Thymus (tissue), 11 donors: Measurements from ENCODE around the gene ATP11A. TPM values are rescaled to one million over a fixed set of nuclear protein-coding genes. Genes with fewer than 3 reads are reported as not detected.

Experiments
- DNase-seq, 9 donors: peaks; one replicate each; pipeline ENCODE4 v3.0.0-alpha.2; 2013; ENCODE audit warnings: low spot score in 9 of 9, low read depth in 6 of 9, missing footprints in 1 of 9
- H3K27ac ChIP-seq, 2 donors: one replicate each; pipeline ENCODE4 v1.5.1; 2013; ENCODE audit warnings: control low read depth in 1 of 2, low read depth in 1 of 2, low read length in 1 of 2, mild to moderate bottlenecking in 1 of 2, moderate library complexity in 1 of 2
- H3K27me3 ChIP-seq, 2 donors: one replicate each; pipeline ENCODE4 v1.5.1; 2013; ENCODE audit warnings: low read length in 1 of 2; ENCODE audit not compliant: control insufficient read depth in 2 of 2, insufficient read depth in 1 of 2
- H3K36me3 ChIP-seq, 2 donors: one replicate each; pipeline ENCODE4 v1.5.1; 2013; ENCODE audit warnings: low read length in 1 of 2, mild to moderate bottlenecking in 1 of 2, moderate library complexity in 1 of 2; ENCODE audit not compliant: control insufficient read depth in 2 of 2, insufficient read depth in 2 of 2
- H3K4me1 ChIP-seq, 2 donors: one replicate each; pipeline ENCODE4 v1.5.1; 2013; ENCODE audit warnings: low read length in 2 of 2; ENCODE audit not compliant: control insufficient read depth in 2 of 2, insufficient read depth in 2 of 2
- H3K4me3 ChIP-seq, 2 donors: one replicate each; pipeline ENCODE4 v1.5.1; 2013; ENCODE audit warnings: low read length in 2 of 2, control low read depth in 1 of 2, mild to moderate bottlenecking in 1 of 2
- H3K9me3 ChIP-seq, 2 donors: one replicate each; pipeline ENCODE4 v1.5.1; 2013; ENCODE audit warnings: low read length in 1 of 2, mild to moderate bottlenecking in 1 of 2; ENCODE audit not compliant: control insufficient read depth in 2 of 2, insufficient read depth in 1 of 2
- WGBS: extraction: QIAGEN DNeasy Blood & Tissue Kit; methylation state at CpG from one replicate; pipeline ENCODE4 v1.1.7; 2013; 5-methylcytosine and 5-hydroxymethylcytosine counted together
- polyA plus RNA-seq: library from polyadenylated mRNA; stranded (reverse); fragments of 200-250 nt; gene quantifications from one replicate; pipeline ENCODE4 v1.2.3, GENCODE V29; 2013
- total RNA-seq: library from RNA; stranded (reverse); fragments of 120-200 nt; gene quantifications from one replicate; pipeline ENCODE4 v1.2.4, GENCODE V29; 2013
- donor health status: healthy.

Gene ATP11A
- total and polyA plus RNA-seq, 2 donors = 7.1 to 7.2 TPM

GRCh38 chr13:112718318-112718717, 28.5 kb downstream of the ATP11A start:
- peaks cover 0 to 12% of the 10 kb centered on the region in 2 donors for H3K9me3 ChIP-seq
- WGBS = 97% methylated on average over 9 of the region's 9 CpGs
- H3K4me3 ChIP-seq = no peak overlapping the region
- no peak overlapping the region for H3K27ac ChIP-seq
- H3K4me1 ChIP-seq = peaks cover 0 to 13% of the 10 kb centered on the region in 2 donors
- H3K27me3 ChIP-seq = no peaks in the 10 kb centered on the region
- DNase-seq = no peak
- no peaks in the 10 kb centered on the region for H3K36me3 ChIP-seq

DNA sequence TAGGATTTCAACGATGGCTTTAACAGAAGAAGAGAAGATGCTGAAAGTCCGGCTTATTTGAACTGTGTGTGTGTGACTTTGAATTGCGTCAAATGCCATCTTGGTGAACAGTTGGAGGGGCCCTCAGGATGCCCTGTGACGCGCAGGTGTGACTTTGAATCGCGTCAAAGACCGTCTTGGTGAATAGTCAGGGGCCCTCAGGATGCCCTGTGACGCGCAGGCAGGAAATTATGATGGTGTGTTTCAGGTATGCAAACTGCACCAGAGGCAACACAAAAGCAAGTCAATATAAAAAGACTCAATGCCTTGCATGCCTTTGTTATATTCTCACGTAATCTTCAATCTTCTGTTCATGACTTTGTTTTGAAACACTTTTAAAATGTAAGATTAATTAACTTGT, 29.2 kb downstream of the ATP11A start:
- Histone ChIP-seq H3K27me3 (no peaks in the 10 kb centered on the region), H3K27ac (no peak overlapping the region), H3K4me3 (no peak overlapping the region), H3K9me3 (peaks cover 0 to 11% of the 10 kb centered on the region in 2 donors), H3K4me1 (peaks cover 0 to 13% of the 10 kb centered on the region in 2 donors), H3K36me3 (no peaks in the 10 kb centered on the region)
- WGBS = 90% methylated on average over 11 of the region's 11 CpGs
- DNase-seq = peak in 2 of 9 donors; percentile 19 to 44

- 96% methylated on average over 2 of the region's 2 CpGs for WGBS
- no peak for DNase-seq
These were observed 29.7 kb downstream of the ATP11A start for GRCh38 chr13:112719556-112719955.

DNA sequence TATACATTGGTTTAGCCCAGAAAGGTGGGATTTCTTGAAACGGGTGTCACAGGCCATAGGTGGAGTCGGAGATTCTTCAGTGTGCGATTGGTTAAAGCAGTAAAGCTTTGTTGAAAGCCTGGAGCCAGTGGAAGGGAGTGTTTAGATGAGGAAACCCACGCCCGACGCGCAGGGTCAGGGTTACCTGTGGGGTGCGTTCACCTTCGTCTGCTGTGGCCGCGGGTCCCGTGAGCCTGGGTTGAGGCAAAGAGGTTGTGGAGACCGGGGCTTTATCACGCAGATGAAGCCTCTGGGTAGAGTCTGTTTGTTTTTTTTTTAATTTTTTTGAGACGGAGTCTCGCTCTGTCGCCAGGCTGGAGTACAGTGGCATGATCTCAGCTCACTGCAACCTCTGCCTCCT, 30.4 kb downstream of the ATP11A start:
- Histone ChIP-seq H3K4me1 (peaks cover under 1 to 21% of the 10 kb centered on the region in 2 donors), H3K27me3 (no peaks in the 10 kb centered on the region), H3K27ac (no peak overlapping the region), H3K4me3 (no peak overlapping the region), H3K9me3 (peaks cover 0 to 1% of the 10 kb centered on the region in 2 donors), H3K36me3 (no peaks in the 10 kb centered on the region)
- DNase-seq = no peak
- WGBS = 98% methylated on average over 17 of the region's 17 CpGs

More at GRCh38 chr13:112719556-112719955, 29.7 kb downstream of the ATP11A start:
- H3K4me3 ChIP-seq = no peak overlapping the region
- H3K27me3 ChIP-seq = no peaks in the 10 kb centered on the region
- H3K36me3 ChIP-seq = no peaks in the 10 kb centered on the region
- no peak overlapping the region for H3K27ac ChIP-seq
- H3K9me3 ChIP-seq = peaks cover 1 to 5% of the 10 kb centered on the region in 2 donors
- H3K4me1 ChIP-seq = peaks cover 0 to 15% of the 10 kb centered on the region in 2 donors

- 98% methylated on average over 10 of the region's 10 CpGs for WGBS
- Histone ChIP-seq H3K9me3 (peaks cover 0 to 1% of the 10 kb centered on the region in 2 donors), H3K4me1 (peaks cover 5 to 26% of the 10 kb centered on the region in 2 donors), H3K36me3 (no peaks in the 10 kb centered on the region), H3K4me3 (no peak overlapping the region), H3K27me3 (no peaks in the 10 kb centered on the region), H3K27ac (no peak overlapping the region)
- DNase-seq = no peak
These were observed 31.0 kb downstream of the ATP11A start for GRCh38 chr13:112720814-112721197.

GRCh38 chr13:112721198-112722104, 31.6 kb downstream of the ATP11A start:
- DNase-seq = no peak
- Histone ChIP-seq H3K27ac (no peak overlapping the region), H3K9me3 (peaks cover 0 to 1% of the 10 kb centered on the region in 2 donors), H3K4me1 (peaks cover 11 to 33% of the 10 kb centered on the region in 2 donors), H3K4me3 (no peak overlapping the region), H3K36me3 (no peaks in the 10 kb centered on the region), H3K27me3 (no peaks in the 10 kb centered on the region)
- WGBS = 91% methylated on average over 26 of the region's 26 CpGs

- H3K9me3 ChIP-seq = peaks cover 0 to 1% of the 10 kb centered on the region in 2 donors
- H3K27ac ChIP-seq = no peak overlapping the region
- peaks cover 11 to 40% of the 10 kb centered on the region in 2 donors for H3K4me1 ChIP-seq
- H3K27me3 ChIP-seq = no peaks in the 10 kb centered on the region
- 84% methylated on average over 19 of the region's 19 CpGs for WGBS
- no peak overlapping the region for H3K4me3 ChIP-seq
- no peaks in the 10 kb centered on the region for H3K36me3 ChIP-seq
- no peak for DNase-seq
These were observed 32.8 kb downstream of the ATP11A start for GRCh38 chr13:112722433-112723263.

GRCh38 chr13:112723771-112724170, 33.9 kb downstream of the ATP11A start:
- DNase-seq = no peak
- Histone ChIP-seq H3K4me1 (peaks cover 11 to 45% of the 10 kb centered on the region in 2 donors), H3K36me3 (no peaks in the 10 kb centered on the region), H3K27me3 (no peaks in the 10 kb centered on the region), H3K9me3 (peaks cover 1 to 4% of the 10 kb centered on the region in 2 donors), H3K4me3 (no peak overlapping the region), H3K27ac (no peak overlapping the region)
- WGBS = 99% methylated on average over 17 of the region's 17 CpGs
